RCC 7860 (cell line): ENCODE data around the gene DYDC1.
"Not testable (repeated sequence)": the region's sequence is repeated elsewhere in the genome, so short reads cannot be mapped to it uniquely, and the experiment has no call there.

Source experiments
- DNase-seq: peaks from one replicate; pipeline ENCODE4 v3.0.0-alpha.2; 2015; ENCODE audit warnings: low spot score
- FAIRE-seq: peaks from 2 replicates; lab custom pipeline; 2012; peaks lifted over from hg19 to GRCh38; lab: Jason Lieb, UNC

Gene DYDC1

DNA sequence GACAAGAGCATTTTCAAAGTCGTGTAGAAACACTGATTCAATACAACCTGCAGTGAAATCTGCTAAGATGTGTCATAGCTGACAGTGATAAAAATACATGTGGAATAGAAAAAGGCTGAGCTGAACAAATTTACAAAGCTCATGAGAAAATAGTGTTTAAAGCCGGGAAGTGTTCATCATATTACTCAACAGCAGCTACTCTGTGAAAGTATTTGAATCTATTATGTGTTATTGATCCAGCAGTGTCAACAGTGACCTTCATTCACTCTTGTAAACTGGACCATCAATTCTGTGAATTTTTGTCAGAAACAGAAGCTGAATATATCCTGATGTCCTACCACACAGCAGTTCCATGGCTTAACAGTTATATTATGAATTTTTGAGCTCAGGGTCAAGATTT is 11.6 kb downstream of the DYDC1 start:
- FAIRE-seq: no peak

DNA sequence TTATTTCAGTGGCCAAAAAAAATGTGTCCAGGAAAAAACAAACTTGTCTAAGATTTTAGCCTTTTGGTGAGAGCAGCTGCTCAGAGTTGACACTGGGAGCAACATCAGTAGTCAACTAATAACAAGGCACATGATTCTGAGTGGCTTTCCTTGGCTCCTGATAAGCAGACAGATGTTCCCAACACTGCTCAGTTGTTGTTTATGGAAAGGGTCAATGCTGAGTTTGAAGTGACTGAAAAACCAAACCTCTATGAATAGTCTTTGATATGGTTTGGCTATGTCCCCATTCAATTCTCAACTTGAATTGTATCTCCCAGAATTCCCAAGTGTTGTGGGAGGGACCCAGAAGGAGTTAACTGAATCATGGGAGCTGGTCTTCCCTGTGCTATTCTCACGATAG is 12.3 kb downstream of the DYDC1 start:
- FAIRE-seq: no peak
- no peak for DNase-seq

More for the DNA sequence above, 11.6 kb downstream of the DYDC1 start:
- no peak for DNase-seq

GRCh38 chr10:80333983-80334382 is 22.6 kb downstream of the DYDC1 start:
- FAIRE-seq: no peak
- no peak for DNase-seq

- DNase-seq (no peak), FAIRE-seq (no peak)
These were observed 31.6 kb downstream of the DYDC1 start for GRCh38 chr10:80324891-80325364.

GRCh38 chr10:80324086-80324485 is 32.5 kb downstream of the DYDC1 start:
- FAIRE-seq (peak; percentile 30), DNase-seq (peak; percentile 39)

DNA sequence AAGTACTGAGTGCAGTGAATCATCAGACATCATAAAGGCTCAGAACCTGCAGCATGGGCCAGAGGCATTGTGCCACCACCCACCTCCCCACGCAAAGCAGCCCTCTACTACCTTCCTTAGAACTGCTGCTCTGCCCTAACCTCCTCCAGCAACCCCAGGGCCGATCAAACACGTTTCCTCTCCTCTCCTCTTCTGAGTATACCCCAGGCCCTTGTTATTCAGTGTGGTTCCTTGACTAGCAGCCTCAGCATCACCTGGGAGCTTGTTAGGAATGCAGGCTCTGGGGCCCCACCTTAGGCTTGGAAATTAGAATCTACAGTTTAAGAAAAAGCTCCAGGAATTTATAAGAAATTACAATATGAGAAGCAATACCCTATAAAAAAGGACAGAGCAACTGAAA is 33.2 kb downstream of the DYDC1 start:
- DNase-seq: no peak
- FAIRE-seq: no peak

DNA sequence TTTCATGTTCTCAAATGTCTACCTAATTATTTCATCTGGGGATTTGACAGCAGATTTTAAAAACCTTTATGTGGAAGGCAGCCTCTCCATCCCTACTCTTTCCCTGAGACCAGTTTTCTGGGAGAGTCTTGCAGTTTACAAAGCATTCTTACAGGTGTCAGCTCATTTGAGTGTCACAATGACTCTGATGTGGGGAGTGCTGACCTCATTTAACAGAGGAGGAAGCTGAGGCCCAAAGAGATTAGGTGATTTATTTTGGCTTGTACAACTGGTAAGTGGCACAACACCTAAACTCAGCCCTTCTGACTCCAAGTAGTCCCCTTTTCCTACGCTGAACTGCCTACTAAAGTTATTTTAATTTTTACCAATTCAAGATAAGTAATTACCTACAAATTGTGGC is 33.8 kb downstream of the DYDC1 start:
- FAIRE-seq: no peak
- DNase-seq: no peak

DNA sequence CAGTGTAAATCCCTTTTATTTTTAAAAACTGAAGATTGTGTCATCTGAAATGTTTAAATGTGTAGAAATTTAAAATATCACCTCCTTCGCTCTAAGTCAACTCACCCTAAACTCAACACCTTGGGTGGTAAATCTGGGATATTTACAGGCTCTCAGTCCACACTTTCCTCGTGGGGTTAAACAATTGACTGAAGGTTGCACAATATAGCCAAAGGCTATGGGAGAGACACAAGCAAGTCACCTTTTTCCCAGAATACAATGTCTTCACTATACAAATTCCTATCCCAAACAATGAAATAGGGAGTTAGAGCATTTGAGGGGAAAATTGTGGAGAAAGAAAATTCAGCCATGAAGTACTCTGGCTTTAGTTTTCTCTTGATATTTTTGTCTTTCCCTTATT is 34.4 kb downstream of the DYDC1 start:
- DNase-seq (no peak), FAIRE-seq (no peak)

DNA sequence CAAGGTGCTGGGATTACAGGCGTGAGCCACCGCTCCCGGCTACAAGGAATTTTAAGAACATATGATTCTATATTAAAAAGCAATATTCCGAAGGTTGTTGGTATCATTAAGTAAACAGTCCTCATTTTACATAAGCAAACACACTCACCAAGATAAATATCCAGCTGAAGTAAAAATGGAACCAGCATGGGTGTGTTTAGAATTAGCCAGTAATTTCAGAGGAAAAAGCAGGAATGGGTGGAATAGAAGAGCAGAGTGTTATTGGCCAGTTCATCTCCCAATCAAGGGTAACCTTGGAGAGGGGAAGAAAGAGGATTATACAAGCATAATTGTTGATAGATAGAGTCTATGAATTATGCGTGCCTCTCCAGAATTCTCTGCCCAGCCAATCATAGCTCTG is 35.4 kb downstream of the DYDC1 start:
- FAIRE-seq (no peak), DNase-seq (no peak)

- FAIRE-seq (no peak), DNase-seq (no peak)
These were observed 36.2 kb downstream of the DYDC1 start for GRCh38 chr10:80320377-80320776.

GRCh38 chr10:80319725-80320290 is 36.7 kb downstream of the DYDC1 start:
- FAIRE-seq: no peak
- DNase-seq: no peak

- FAIRE-seq (no peak), DNase-seq (no peak)
These were observed 37.2 kb downstream of the DYDC1 start for GRCh38 chr10:80319318-80319717.

- DNase-seq: no peak
- FAIRE-seq: no peak
These were observed 37.8 kb downstream of the DYDC1 start for GRCh38 chr10:80318742-80319141.

DNA sequence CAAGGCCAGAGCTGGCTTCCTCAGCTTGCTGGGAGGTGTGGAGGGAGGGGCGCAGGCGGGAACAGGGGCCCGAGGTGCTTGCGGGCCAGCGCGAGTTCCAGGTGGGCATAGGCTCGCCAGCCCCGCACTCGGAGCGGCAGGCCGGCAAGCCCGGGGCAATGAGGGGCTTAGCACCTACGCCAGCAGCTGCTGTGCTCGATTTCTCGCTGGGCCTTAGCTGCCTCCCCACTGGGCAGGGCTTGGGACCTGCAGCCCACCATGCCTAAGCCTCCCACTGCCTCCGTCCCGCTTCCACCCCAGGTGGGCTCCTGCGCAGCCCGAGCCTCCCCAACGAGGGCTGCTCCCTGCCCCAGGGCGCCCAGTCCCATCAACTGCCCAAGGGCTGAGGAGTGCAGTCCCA is 41.2 kb downstream of the DYDC1 start:
- no peak for FAIRE-seq
- DNase-seq: no peak

DNA sequence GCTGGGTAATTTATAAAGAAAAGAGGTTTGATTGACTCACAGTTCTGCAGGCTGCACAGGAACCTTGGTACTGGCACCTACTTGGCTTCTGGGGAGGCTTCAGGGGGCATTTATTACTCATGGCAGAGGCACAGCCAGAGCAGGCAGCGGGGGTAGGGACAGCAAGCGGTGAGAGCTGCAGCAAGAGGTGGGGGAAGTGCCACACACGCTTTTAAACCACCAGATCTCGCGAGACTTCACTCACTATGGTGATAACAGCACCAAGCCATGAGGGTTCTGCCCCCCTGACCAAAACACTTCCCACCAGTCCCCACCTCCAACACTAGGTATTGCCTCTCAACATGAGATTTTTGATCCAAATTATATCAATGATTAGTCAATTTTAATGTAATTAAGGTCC is 43.0 kb downstream of the DYDC1 start:
- FAIRE-seq (no peak), DNase-seq (no peak)

DNA sequence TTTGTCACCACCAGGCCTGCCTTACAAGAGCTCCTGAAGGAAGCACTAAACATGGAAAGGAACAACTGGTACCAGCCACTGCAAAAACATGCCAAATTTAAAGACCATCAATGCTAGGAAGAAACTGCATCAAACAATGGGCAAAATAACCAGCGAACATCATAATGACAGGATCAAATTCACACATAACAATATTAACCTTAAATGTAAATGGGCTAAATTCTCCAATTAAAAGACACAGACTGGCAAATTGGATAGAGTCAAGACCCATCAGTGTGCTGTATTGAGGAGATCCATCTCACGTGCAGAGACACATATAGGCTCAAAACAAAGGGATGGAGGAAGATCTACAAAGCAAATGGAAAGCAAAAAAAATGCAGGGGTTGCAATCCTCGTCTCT is 50.6 kb downstream of the DYDC1 start:
- not testable (repeated sequence) for DNase-seq, FAIRE-seq

DNA sequence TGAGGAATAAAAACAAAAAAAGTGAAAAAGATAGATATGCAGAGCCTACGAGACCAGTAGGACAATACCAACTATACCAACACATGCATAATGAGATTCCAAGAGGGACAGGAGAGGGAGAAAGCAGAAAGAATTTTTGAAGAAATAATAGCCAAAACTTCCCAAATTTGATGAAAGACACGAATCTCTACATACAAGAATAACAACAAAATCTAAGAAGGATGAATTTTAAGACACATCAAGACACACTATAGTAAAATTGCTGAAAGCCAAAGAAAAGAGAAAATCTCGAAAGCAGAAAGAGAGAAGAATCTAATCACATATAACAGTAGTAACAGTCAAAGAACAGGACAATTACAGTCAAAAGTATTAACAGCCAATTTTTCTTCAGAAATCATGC is 59.6 kb downstream of the DYDC1 start:
- FAIRE-seq (no peak), DNase-seq (no peak)

DNA sequence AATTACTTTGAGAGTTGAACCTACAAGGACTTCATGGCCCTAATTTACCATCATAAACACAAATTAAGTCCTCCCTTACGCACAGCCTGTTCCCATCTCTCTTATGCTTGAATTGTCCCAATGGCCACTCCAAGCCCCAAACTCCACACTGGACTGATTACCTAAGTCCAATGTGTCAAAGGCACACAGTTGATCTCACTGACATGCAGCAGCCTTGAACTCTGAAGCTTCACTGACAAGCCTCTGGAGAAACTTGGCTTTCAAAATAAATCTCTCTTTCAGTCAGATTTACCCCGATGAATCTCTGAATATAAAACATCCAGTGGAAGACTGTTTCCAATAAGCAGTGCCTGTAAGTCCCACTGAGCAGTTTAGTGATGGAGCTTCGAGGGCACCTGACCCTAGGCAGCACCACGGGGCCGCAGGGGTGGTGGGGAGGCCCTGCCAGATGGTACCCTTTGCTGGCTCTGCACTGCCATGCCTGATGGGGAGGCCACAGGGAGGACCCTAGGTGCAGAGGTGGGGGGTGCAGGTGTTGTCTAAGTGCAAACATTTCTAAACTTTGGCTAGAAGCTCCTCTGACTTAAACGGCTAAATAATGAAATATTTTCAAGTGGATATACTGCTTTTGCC is 63.8 kb downstream of the DYDC1 start:
- DNase-seq (no peak), FAIRE-seq (no peak)

DNA sequence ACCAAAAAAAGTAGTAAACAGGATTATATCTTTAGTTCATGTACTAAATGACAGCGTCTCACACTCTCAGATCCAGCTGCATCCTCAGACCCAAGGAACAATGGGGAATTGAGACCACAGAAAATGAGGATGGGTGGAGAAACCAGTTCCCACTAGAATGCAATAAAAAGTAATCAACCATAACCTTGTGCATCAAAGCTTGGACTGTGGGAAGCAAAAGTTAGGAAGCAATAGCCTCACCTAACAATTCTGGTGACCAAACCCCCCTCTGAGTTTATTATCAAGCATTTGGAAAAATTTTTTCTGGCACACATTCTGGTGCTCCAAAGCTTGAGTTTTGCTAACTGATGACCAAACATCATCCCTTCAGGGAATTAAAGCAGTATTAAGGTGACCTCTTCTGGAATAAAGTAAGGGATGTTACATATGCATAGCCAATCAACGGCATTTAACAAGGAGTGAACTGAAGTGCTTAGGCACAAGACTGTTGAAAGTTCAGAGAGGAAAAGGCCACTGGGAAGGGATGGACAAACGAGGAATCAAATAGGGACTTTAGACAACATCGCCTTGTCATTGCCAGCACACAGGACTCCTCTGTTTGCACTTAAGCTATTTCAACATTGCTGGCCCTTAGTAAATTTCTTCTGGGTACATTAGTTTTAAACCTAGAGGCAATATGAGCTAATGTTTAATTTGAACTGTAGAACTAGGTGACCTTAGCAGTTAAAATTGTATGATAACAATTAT is 65.9 kb downstream of the DYDC1 start:
- FAIRE-seq: no peak
- no peak for DNase-seq

DNA sequence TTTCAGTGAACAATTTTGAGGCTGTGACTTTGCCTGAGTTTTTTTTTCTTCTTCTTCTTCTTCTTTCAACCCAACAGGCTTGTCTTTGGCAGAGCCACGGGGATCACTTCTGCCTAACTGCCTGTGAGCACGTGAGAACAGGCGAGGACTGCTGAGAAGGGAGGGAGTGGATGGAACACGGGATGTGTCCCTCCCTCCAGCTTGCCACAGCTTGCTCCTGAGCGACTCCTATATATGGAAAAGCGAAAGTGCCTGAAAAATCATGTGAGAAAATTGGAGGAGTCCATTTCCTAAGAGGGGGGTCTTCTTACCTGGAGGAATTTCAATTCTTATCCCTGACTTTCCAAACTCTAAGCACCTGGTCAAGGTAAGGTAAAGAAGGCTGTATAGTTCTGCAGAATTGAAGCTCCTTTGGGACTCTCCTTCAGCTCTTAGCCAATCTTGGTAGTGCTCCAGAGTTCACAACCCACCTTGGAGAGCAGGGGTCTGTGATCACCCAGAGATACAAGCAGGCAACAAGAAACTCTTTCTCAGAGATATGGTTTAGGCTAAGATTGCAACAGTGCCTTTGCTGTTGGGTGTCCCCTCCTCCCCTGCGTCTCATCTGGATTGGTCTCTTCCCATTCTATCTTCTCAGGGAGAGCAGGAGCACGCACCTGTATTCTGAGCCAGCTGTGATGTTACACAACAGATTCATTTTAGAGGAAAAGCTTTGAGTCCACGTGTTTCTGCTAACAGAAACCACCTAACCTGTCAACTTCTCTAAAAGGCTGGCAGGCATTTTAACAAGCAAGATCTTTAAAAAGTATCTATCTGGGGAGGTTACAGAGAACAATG is 66.9 kb downstream of the DYDC1 start, which contains the start of gene MAT1A:
MAT1A (minus strand) TSS at position 208 of the 837 bp plus-strand sequence. CDS start 235 bp downstream, outside the sequence.
- FAIRE-seq: no peak
- DNase-seq: no peak

GRCh38 chr10:80288849-80289248 is 67.7 kb downstream of the DYDC1 start:
- no peak for FAIRE-seq
- no peak for DNase-seq
